ENCODE data around the gene PTPN2.
"Not testable (repeated sequence)": the region's sequence is repeated elsewhere in the genome, so short reads cannot be mapped to it uniquely, and the experiment has no call there.

Gene PTPN2

DNA sequence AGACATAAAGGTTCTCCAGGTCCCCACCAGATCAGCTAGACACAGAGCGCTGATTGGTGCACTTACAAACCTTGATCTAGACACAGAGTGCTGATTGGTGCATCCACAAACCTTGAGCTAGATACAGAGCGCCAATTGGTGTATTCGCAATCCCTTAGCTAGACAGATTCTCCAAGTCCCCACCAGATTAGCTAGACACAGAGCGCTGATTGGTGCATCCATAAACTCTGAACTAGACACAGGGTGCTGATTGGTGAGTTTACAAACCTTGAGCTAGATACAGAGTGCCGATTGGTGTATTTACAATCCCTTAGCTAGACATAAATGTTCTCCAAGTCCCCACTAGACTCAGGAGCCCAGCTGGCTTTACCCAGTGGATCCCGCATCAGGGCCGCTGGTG is 107.6 kb downstream of the PTPN2 start:
- H2BK12ac ChIP-seq (ENCODE audit: low read length); H3K36me3 ChIP-seq (replicated peaks in 1 of 2; ENCODE audit: control insufficient read depth in 2 of 2, insufficient read depth in 2 of 2, low read length in 2 of 2); H3K14ac ChIP-seq (ENCODE audit: low read length); H3K9me3 ChIP-seq (replicated peaks in 1 of 2; ENCODE audit: control insufficient read depth in 2 of 2, insufficient read depth in 1 of 2, low read depth in 1 of 2, low read length in 2 of 2); H3K18ac ChIP-seq (ENCODE audit: low read length); H3K4me3 ChIP-seq (ENCODE audit: low read length in 2 of 2); H3K4me2 ChIP-seq (ENCODE audit: insufficient read depth, low read length, poor library complexity, severe bottlenecking); DNase-seq (ENCODE audit: low spot score); H3K27ac ChIP-seq (replicated peaks; ENCODE audit: low read length); H4K91ac ChIP-seq (ENCODE audit: low read depth, low read length, poor library complexity); H2BK15ac ChIP-seq (ENCODE audit: low read length); H2BK5ac ChIP-seq (ENCODE audit: low read length); H3K9ac ChIP-seq (ENCODE audit: low read depth, low read length, poor library complexity); H3K79me1 ChIP-seq (ENCODE audit: low read depth, low read length); H3K23ac ChIP-seq (ENCODE audit: low read depth, low read length, poor library complexity); H3K4me1 ChIP-seq (ENCODE audit: control insufficient read depth in 2 of 2, insufficient read depth in 1 of 2, low read depth in 1 of 2, low read length in 2 of 2); H2AK5ac ChIP-seq (ENCODE audit: low read depth, low read length); H2AFZ ChIP-seq (ENCODE audit: low read length); H3K27me3 ChIP-seq (ENCODE audit: control insufficient read depth in 3 of 3, insufficient read depth in 3 of 3, low read depth in 1 of 3, low read length in 3 of 3); H3K4ac ChIP-seq (ENCODE audit: low read length); H2BK120ac ChIP-seq (ENCODE audit: low read depth, low read length); H4K8ac ChIP-seq (ENCODE audit: low read depth, low read length): not testable (repeated sequence)
- WGBS, 2 donors (ENCODE audit: extremely low coverage in 2 of 2, insufficient read length in 2 of 2, insufficient replicate concordance in 1 of 2), result no CpG with 5 or more reads among the region's 7 CpGs

DNA sequence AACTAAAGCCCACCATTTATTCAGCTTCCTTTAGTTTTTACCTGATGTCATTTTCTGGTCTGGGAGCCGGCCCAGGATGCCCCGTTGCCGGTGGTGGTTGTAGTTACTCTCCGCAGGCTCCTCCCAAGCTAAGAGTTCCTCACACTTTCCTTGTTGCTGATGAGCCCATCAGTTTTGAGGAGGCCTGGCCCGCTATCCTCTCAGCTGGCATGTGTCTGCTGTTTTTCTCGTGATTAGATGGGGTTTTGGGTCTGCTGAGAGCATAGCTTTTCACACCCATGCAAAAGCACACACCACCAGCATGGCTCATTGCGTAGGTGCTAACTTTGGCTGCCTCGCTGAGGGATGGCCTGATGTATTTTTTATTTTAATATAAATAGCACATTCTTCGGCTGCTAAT is 109.1 kb downstream of the PTPN2 start:
- no peaks in the 10 kb centered on the region for H3K79me1 ChIP-seq (ENCODE audit: low read depth, low read length)
- H3K14ac ChIP-seq (ENCODE audit: low read length), result no peak overlapping the region
- H3K36me3 ChIP-seq (replicated peaks in 1 of 2; ENCODE audit: control insufficient read depth in 2 of 2, insufficient read depth in 2 of 2, low read length in 2 of 2), result no peaks in the 10 kb centered on the region
- peaks cover 2 to 5% of the 10 kb centered on the region in 2 donors for H3K9me3 ChIP-seq (replicated peaks in 1 of 2; ENCODE audit: control insufficient read depth in 2 of 2, insufficient read depth in 1 of 2, low read depth in 1 of 2, low read length in 2 of 2)
- no peak overlapping the region for H2BK5ac ChIP-seq (ENCODE audit: low read length)
- no peak overlapping the region for H3K23ac ChIP-seq (ENCODE audit: low read depth, low read length, poor library complexity)
- no peak overlapping the region for H2AK5ac ChIP-seq (ENCODE audit: low read depth, low read length)
- H3K18ac ChIP-seq (ENCODE audit: low read length), result no peak overlapping the region
- H3K9ac ChIP-seq (ENCODE audit: low read depth, low read length, poor library complexity), result no peak overlapping the region
- H3K27me3 ChIP-seq (ENCODE audit: control insufficient read depth in 3 of 3, insufficient read depth in 3 of 3, low read depth in 1 of 3, low read length in 3 of 3), result no peaks in the 10 kb centered on the region
- H2BK120ac ChIP-seq (ENCODE audit: low read depth, low read length), result no peak overlapping the region
- H2BK12ac ChIP-seq (ENCODE audit: low read length), result no peak overlapping the region
- H3K4me3 ChIP-seq (ENCODE audit: low read length in 2 of 2), result no peak overlapping the region
- H2AFZ ChIP-seq (ENCODE audit: low read length), result no peak overlapping the region
- WGBS, 2 donors (ENCODE audit: extremely low coverage in 2 of 2, insufficient read length in 2 of 2, insufficient replicate concordance in 1 of 2), result no CpG with 5 or more reads among the region's 9 CpGs
- H3K4me1 ChIP-seq (ENCODE audit: control insufficient read depth in 2 of 2, insufficient read depth in 1 of 2, low read depth in 1 of 2, low read length in 2 of 2), result no peaks in the 10 kb centered on the region
- H3K27ac ChIP-seq (replicated peaks; ENCODE audit: low read length), result no peak overlapping the region
- no peak overlapping the region for H4K91ac ChIP-seq (ENCODE audit: low read depth, low read length, poor library complexity)
- DNase-seq (ENCODE audit: low spot score), result no peak
- H3K4ac ChIP-seq (ENCODE audit: low read length), result no peak overlapping the region
- no peak overlapping the region for H4K8ac ChIP-seq (ENCODE audit: low read depth, low read length)
- no peak overlapping the region for H2BK15ac ChIP-seq (ENCODE audit: low read length)
- no peak overlapping the region for H3K4me2 ChIP-seq (ENCODE audit: insufficient read depth, low read length, poor library complexity, severe bottlenecking)

DNA sequence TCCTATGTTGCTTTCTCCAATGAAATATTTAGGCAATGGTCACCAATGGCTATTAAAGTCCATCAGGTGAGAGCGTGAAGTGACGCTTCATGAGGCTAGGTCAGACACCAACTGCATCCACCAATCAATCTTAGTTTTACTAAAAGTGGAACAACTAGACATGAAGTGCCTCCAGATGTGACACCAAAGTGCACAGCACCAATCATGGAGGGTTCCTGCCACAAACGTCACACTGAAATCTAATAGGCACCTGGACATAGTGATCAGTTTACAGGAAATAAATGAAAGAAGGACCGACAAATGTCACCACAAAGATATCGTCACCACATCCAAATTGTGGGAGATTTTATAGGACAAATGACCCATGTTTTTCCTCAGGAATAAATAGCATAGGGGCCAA is 110.7 kb downstream of the PTPN2 start:
- Histone ChIP-seq H2AFZ (ENCODE audit: low read length) (no peak overlapping the region), H3K4me3 (ENCODE audit: low read length in 2 of 2) (no peak overlapping the region), H3K18ac (ENCODE audit: low read length) (no peak overlapping the region), H2BK12ac (ENCODE audit: low read length) (no peak overlapping the region), H2AK5ac (ENCODE audit: low read depth, low read length) (no peak overlapping the region), H3K4ac (ENCODE audit: low read length) (no peak overlapping the region), H3K27me3 (ENCODE audit: control insufficient read depth in 3 of 3, insufficient read depth in 3 of 3, low read depth in 1 of 3, low read length in 3 of 3) (no peaks in the 10 kb centered on the region), H4K8ac (ENCODE audit: low read depth, low read length) (no peak overlapping the region), H3K9me3 (replicated peaks in 1 of 2; ENCODE audit: control insufficient read depth in 2 of 2, insufficient read depth in 1 of 2, low read depth in 1 of 2, low read length in 2 of 2) (peaks cover 0 to 3% of the 10 kb centered on the region in 2 donors), H3K9ac (ENCODE audit: low read depth, low read length, poor library complexity) (no peak overlapping the region), H3K14ac (ENCODE audit: low read length) (no peak overlapping the region), H3K4me2 (ENCODE audit: insufficient read depth, low read length, poor library complexity, severe bottlenecking) (no peak overlapping the region), H2BK5ac (ENCODE audit: low read length) (no peak overlapping the region), H4K91ac (ENCODE audit: low read depth, low read length, poor library complexity) (no peak overlapping the region), H3K23ac (ENCODE audit: low read depth, low read length, poor library complexity) (no peak overlapping the region), H3K79me1 (ENCODE audit: low read depth, low read length) (no peaks in the 10 kb centered on the region), H3K27ac (replicated peaks; ENCODE audit: low read length) (no peak overlapping the region), H2BK15ac (ENCODE audit: low read length) (no peak overlapping the region), H3K4me1 (ENCODE audit: control insufficient read depth in 2 of 2, insufficient read depth in 1 of 2, low read depth in 1 of 2, low read length in 2 of 2) (no peaks in the 10 kb centered on the region), H3K36me3 (replicated peaks in 1 of 2; ENCODE audit: control insufficient read depth in 2 of 2, insufficient read depth in 2 of 2, low read length in 2 of 2) (no peaks in the 10 kb centered on the region), H2BK120ac (ENCODE audit: low read depth, low read length) (no peak overlapping the region)
- no peak for DNase-seq (ENCODE audit: low spot score)
- WGBS, 2 donors (ENCODE audit: extremely low coverage in 2 of 2, insufficient read length in 2 of 2, insufficient replicate concordance in 1 of 2), result no CpG with 5 or more reads among the region's 5 CpGs

DNA sequence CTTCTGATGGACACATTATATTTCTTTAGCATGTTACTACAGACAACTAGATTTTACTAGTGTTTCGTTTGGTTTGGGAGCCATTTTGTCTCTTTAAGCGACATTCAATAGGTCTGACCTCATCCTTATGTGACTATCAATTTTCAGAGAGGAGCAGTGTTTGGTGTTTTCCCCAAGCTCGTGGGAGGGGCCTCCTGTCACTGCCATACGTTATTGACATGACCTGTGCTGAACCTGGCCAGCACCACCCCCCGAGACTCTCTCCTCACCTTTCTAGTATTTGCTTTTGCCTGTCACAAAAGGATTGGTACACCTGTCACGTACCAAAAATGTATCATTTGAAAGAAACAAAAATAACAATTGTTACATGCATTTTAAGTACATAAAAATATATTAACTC is 111.9 kb downstream of the PTPN2 start:
- Histone ChIP-seq H2BK120ac (ENCODE audit: low read depth, low read length) (no peak overlapping the region), H3K9me3 (replicated peaks in 1 of 2; ENCODE audit: control insufficient read depth in 2 of 2, insufficient read depth in 1 of 2, low read depth in 1 of 2, low read length in 2 of 2) (peaks cover 0 to 3% of the 10 kb centered on the region in 2 donors), H3K36me3 (replicated peaks in 1 of 2; ENCODE audit: control insufficient read depth in 2 of 2, insufficient read depth in 2 of 2, low read length in 2 of 2) (no peaks in the 10 kb centered on the region), H4K8ac (ENCODE audit: low read depth, low read length) (no peak overlapping the region), H3K27ac (replicated peaks; ENCODE audit: low read length) (no peak overlapping the region), H3K4me1 (ENCODE audit: control insufficient read depth in 2 of 2, insufficient read depth in 1 of 2, low read depth in 1 of 2, low read length in 2 of 2) (peaks cover 0 to 1% of the 10 kb centered on the region in 2 donors), H3K4me2 (ENCODE audit: insufficient read depth, low read length, poor library complexity, severe bottlenecking) (no peak overlapping the region), H2BK12ac (ENCODE audit: low read length) (no peak overlapping the region), H3K18ac (ENCODE audit: low read length) (no peak overlapping the region), H2BK15ac (ENCODE audit: low read length) (no peak overlapping the region), H3K4me3 (ENCODE audit: low read length in 2 of 2) (no peak overlapping the region), H2AFZ (ENCODE audit: low read length) (no peak overlapping the region), H3K14ac (ENCODE audit: low read length) (no peak overlapping the region), H3K23ac (ENCODE audit: low read depth, low read length, poor library complexity) (no peak overlapping the region), H3K9ac (ENCODE audit: low read depth, low read length, poor library complexity) (no peak overlapping the region), H2AK5ac (ENCODE audit: low read depth, low read length) (no peak overlapping the region), H3K4ac (ENCODE audit: low read length) (no peak overlapping the region), H2BK5ac (ENCODE audit: low read length) (no peak overlapping the region), H4K91ac (ENCODE audit: low read depth, low read length, poor library complexity) (no peak overlapping the region), H3K79me1 (ENCODE audit: low read depth, low read length) (no peaks in the 10 kb centered on the region), H3K27me3 (ENCODE audit: control insufficient read depth in 3 of 3, insufficient read depth in 3 of 3, low read depth in 1 of 3, low read length in 3 of 3) (no peaks in the 10 kb centered on the region)
- DNase-seq (ENCODE audit: low spot score), result no peak
- no CpG with 5 or more reads among the region's 6 CpGs for WGBS, 2 donors (ENCODE audit: extremely low coverage in 2 of 2, insufficient read length in 2 of 2, insufficient replicate concordance in 1 of 2)
